H9 (cell line): ENCODE data around the gene COQ8A. TPM values are rescaled to one million over a fixed set of nuclear protein-coding genes. Genes with fewer than 3 reads are reported as not detected.
A peak's percentile ranks its signal among the peaks of the same experiment; 100 is the strongest.

Experiments used
- DNase-seq: peaks from one replicate; pipeline ENCODE4 v3.0.0-alpha.2; 2017
- H2AFZ ChIP-seq: one replicate; pipeline ENCODE4 v1.6.1; 2013; ENCODE audit warnings: mild to moderate bottlenecking, low read length, control low read depth, moderate library complexity
- H2AK5ac ChIP-seq: 2 replicates; pipeline ENCODE4 v1.6.1; 2013; ENCODE audit warnings: low read length, control low read depth, mixed read lengths; ENCODE audit not compliant: insufficient read length
- H2BK120ac ChIP-seq: one replicate; pipeline ENCODE4 v1.6.1; 2013; ENCODE audit warnings: low read depth, mild to moderate bottlenecking, low read length, control low read depth, inconsistent platforms; ENCODE audit not compliant: poor library complexity, severe bottlenecking
- H2BK12ac ChIP-seq: 2 replicates; pipeline ENCODE4 v1.6.1; 2013; ENCODE audit warnings: low read length, control low read depth, mixed read lengths, low read depth; ENCODE audit not compliant: insufficient read length
- H2BK15ac ChIP-seq: 2 replicates; pipeline ENCODE4 v1.6.1; 2013; ENCODE audit warnings: low read depth, low read length, control low read depth
- H2BK20ac ChIP-seq: one replicate; pipeline ENCODE4 v1.6.1; 2013; ENCODE audit warnings: low read depth, mild to moderate bottlenecking, low read length, control low read depth, inconsistent platforms; ENCODE audit not compliant: poor library complexity, severe bottlenecking
- H2BK5ac ChIP-seq: 2 replicates; pipeline ENCODE4 v1.6.1; 2013; ENCODE audit warnings: low read length, control low read depth, mixed read lengths; ENCODE audit not compliant: insufficient read length
- H3K14ac ChIP-seq: 2 replicates; pipeline ENCODE4 v1.6.1; 2013; ENCODE audit warnings: low read length, control low read depth; ENCODE audit not compliant: insufficient read depth
- H3K18ac ChIP-seq: 2 replicates; pipeline ENCODE4 v1.6.1; 2013; ENCODE audit warnings: low read depth, mild to moderate bottlenecking, mixed read lengths, low read length, control low read depth; ENCODE audit not compliant: insufficient read length
- H3K23ac ChIP-seq: 2 replicates; pipeline ENCODE4 v1.6.1; 2013; ENCODE audit warnings: low read length, control low read depth, mixed read lengths, low read depth; ENCODE audit not compliant: insufficient read length
- H3K23me2 ChIP-seq: 2 replicates; pipeline ENCODE4 v1.6.1; 2013; ENCODE audit warnings: low read depth, mild to moderate bottlenecking, mixed read lengths, low read length, control low read depth; ENCODE audit not compliant: insufficient read length, poor library complexity, severe bottlenecking
- H3K27ac ChIP-seq: 2 replicates; pipeline ENCODE4 v1.5.1; 2013; ENCODE audit warnings: low read length, control low read depth, mixed read lengths, low read depth; ENCODE audit not compliant: insufficient read length
- H3K27me3 ChIP-seq: 2 replicates; pipeline ENCODE4 v1.6.1; 2013; ENCODE audit warnings: low read length, control low read depth, inconsistent platforms; ENCODE audit not compliant: insufficient read depth
- H3K4ac ChIP-seq: 2 replicates; pipeline ENCODE4 v1.6.1; 2013; ENCODE audit warnings: low read depth, mild to moderate bottlenecking, control low read depth, inconsistent platforms, low read length, moderate library complexity
- H3K4me1 ChIP-seq: 2 replicates; pipeline ENCODE4 v1.6.1; 2013; ENCODE audit warnings: low read length, control low read depth, inconsistent platforms; ENCODE audit not compliant: insufficient read depth
- H3K4me2 ChIP-seq: 2 replicates; pipeline ENCODE4 v1.6.1; 2013; ENCODE audit warnings: low read length, control low read depth, mixed read lengths; ENCODE audit not compliant: insufficient read length, insufficient read depth
- H3K56ac ChIP-seq: 2 replicates; pipeline ENCODE4 v1.6.1; 2013; ENCODE audit warnings: low read depth, mild to moderate bottlenecking, mixed read lengths, low read length, control low read depth; ENCODE audit not compliant: insufficient read length
- H3K79me1 ChIP-seq: 2 replicates; pipeline ENCODE4 v1.6.1; 2013; ENCODE audit warnings: low read depth, mild to moderate bottlenecking, moderate library complexity, low read length, control low read depth, inconsistent platforms; ENCODE audit not compliant: insufficient read depth, poor library complexity, severe bottlenecking
- H3K79me2 ChIP-seq: 2 replicates; pipeline ENCODE4 v1.6.1; 2013; ENCODE audit warnings: low read length, control low read depth, inconsistent platforms; ENCODE audit not compliant: insufficient read depth
- H3K9ac ChIP-seq: 2 replicates; pipeline ENCODE4 v1.6.1; 2013; ENCODE audit warnings: low read length, control low read depth, mixed read lengths; ENCODE audit not compliant: insufficient read length; ENCODE audit errors: extremely low read depth
- H3K9me3 ChIP-seq: one replicate; pipeline ENCODE4 v1.6.1; 2013; ENCODE audit warnings: low read depth, low read length, inconsistent platforms; ENCODE audit not compliant: control insufficient read depth
- H3T11ph ChIP-seq: one replicate; pipeline ENCODE4 v1.6.1; 2013; ENCODE audit warnings: mild to moderate bottlenecking, low read length, control low read depth, inconsistent platforms
- H4K20me1 ChIP-seq: one replicate; pipeline ENCODE4 v1.6.1; 2013; ENCODE audit not compliant: control insufficient read depth, insufficient read length, insufficient read depth
- H4K5ac ChIP-seq: 2 replicates; pipeline ENCODE4 v1.6.1; 2013; ENCODE audit warnings: low read depth, mild to moderate bottlenecking, mixed read lengths, low read length, control low read depth; ENCODE audit not compliant: insufficient read length
- H4K8ac ChIP-seq: replicated peaks from 2 replicates; pipeline ENCODE4 v1.6.1; 2013; ENCODE audit warnings: low read length, control low read depth, mixed read lengths, low read depth; ENCODE audit not compliant: insufficient read length
- H4K91ac ChIP-seq: 2 replicates; pipeline ENCODE4 v1.6.1; 2013; ENCODE audit warnings: low read depth, mild to moderate bottlenecking, moderate library complexity, mixed read lengths, low read length, control low read depth; ENCODE audit not compliant: insufficient read length
- H3K27ac Mint-ChIP-seq, 3 experiments: 2 replicates in 2 of 3; 3 replicates in 1 of 3; pipeline ENCODE4 v1.8.0; 2020 to 2021; ENCODE audit warnings: mixed read lengths in 3 of 3, mild to moderate bottlenecking in 1 of 3, moderate library complexity in 1 of 3
- H3K27me3 Mint-ChIP-seq: 2 replicates; pipeline ENCODE4 v1.8.0; 2021; ENCODE audit warnings: low read depth, mild to moderate bottlenecking, moderate library complexity, mixed read lengths
- H3K36me3 Mint-ChIP-seq, 3 experiments: 2 replicates in 2 of 3; 3 replicates in 1 of 3; pipeline ENCODE4 v1.8.0; 2020 to 2021; ENCODE audit warnings: low read depth in 3 of 3, mixed read lengths in 3 of 3; ENCODE audit not compliant: insufficient read depth in 1 of 3
- H3K4me1 Mint-ChIP-seq, 2 experiments: 2 replicates each; pipeline ENCODE4 v1.8.0; 2020; ENCODE audit warnings: mixed read lengths in 2 of 2
- H3K4me3 Mint-ChIP-seq, 2 experiments: 2 replicates in 1 of 2; 3 replicates in 1 of 2; pipeline ENCODE4 v1.8.0; 2020 to 2021; ENCODE audit warnings: mild to moderate bottlenecking in 2 of 2, mixed read lengths in 2 of 2, moderate library complexity in 1 of 2
- H3K9me3 Mint-ChIP-seq, 2 experiments: 2 replicates in 1 of 2; 3 replicates in 1 of 2; pipeline ENCODE4 v1.8.0; 2020; ENCODE audit warnings: mild to moderate bottlenecking in 2 of 2, mixed read lengths in 2 of 2, moderate library complexity in 1 of 2
- CTCF ChIP-seq: fragments of 200-600 bp; sonication (generic); conservative IDR thresholded peaks from 3 replicates; pipeline ENCODE4 v1.8.0; 2021; ENCODE audit warnings: antibody characterized with exemption, mild to moderate bottlenecking
- WGBS: extraction: QIAGEN DNeasy Blood & Tissue Kit; methylation state at CpG from one replicate; pipeline ENCODE4 v1.1.7; 2013; ENCODE audit warnings: missing lambda C conversion rate, low lambda C conversion rate, mixed read lengths; ENCODE audit not compliant: insufficient read length; ENCODE audit errors: extremely low coverage; 5-methylcytosine and 5-hydroxymethylcytosine counted together
- total RNA-seq: library from RNA; stranded (reverse); gene quantifications from 2 replicates; pipeline ENCODE4 v1.2.1, GENCODE V29; 2021

Gene COQ8A
- total RNA-seq, 1 experiment from 2014 or later = 26.0 TPM

DNA sequence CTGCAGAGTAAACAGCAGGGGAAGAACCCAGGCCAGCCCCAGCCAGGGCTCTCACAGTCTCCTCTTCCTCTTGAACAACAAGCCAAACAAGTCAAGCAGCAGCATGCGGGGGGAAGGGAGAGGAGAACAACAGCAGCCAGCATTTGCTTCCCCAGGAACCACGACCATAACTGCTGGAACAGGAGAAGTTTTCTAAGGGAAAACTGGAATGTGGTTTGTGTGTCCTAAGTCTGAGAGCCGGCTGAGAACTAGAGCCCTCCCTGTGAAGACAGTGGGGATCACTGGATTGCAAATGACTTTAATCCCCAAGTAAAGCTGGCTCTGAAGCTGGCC is 48.2 kb downstream of the COQ8A start:
- Histone ChIP-seq H2BK20ac (no peak overlapping the region), H3K9ac (no peak overlapping the region), H3K18ac (no peak overlapping the region), H4K91ac (no peak overlapping the region), H3K14ac (no peak overlapping the region), H2AK5ac (no peak overlapping the region), H2BK120ac (no peak overlapping the region), H2BK12ac (no peak overlapping the region), H3K23me2 (no peaks in the 10 kb centered on the region), H3K4ac (no peak overlapping the region), H4K8ac (no peak overlapping the region), H2BK15ac (no peak overlapping the region), H3K27ac (no peak overlapping the region), H3K9me3 (no peaks in the 10 kb centered on the region), H3T11ph (no peak overlapping the region), H3K79me1 (no peaks in the 10 kb centered on the region), H3K27me3 (no peaks in the 10 kb centered on the region), H3K23ac (no peak overlapping the region), H2AFZ (no peak overlapping the region), H3K56ac (no peak overlapping the region), H2BK5ac (no peak overlapping the region), H3K79me2 (no peaks in the 10 kb centered on the region), H4K5ac (no peak overlapping the region), H4K20me1 (no peaks in the 10 kb centered on the region), H3K4me2 (no peak overlapping the region), H3K4me1 (no peaks in the 10 kb centered on the region)
- peak overlapping the region in 1 of 2 experiments; percentile 21; a peak in 1 of 5 replicates for H3K4me3 Mint-ChIP-seq
- H3K27me3 Mint-ChIP-seq = no peaks in the 10 kb centered on the region
- H3K4me1 Mint-ChIP-seq = peaks cover 14 to 42% of the 10 kb centered on the region in 2 experiments
- H3K9me3 Mint-ChIP-seq = no peaks in the 10 kb centered on the region
- DNase-seq = no peak
- H3K36me3 Mint-ChIP-seq = peaks cover 7 to 24% (median 21%) of the 10 kb centered on the region in 3 experiments
- no peak for TF ChIP-seq CTCF
- peak overlapping the region; percentile 79 to 92 (median 89); a peak in 6 of 7 replicates for H3K27ac Mint-ChIP-seq
- no CpG with 5 or more reads among the region's 3 CpGs for WGBS
